Measurements from ENCODE around the gene ATMIN.

The ATMIN gene

GRCh38 chr16:81006813-81007695 is 28.6 kb upstream of the ATMIN start, which contains the start of the genes CENPN and CMC2:
CENPN (plus strand) TSS chr16:81007214; CDS start chr16:81011940, 4,726 bp downstream.
CMC2 (minus strand) TSS chr16:81006885; CDS start chr16:80997394, 9,491 bp downstream.
- DNase-seq: peak; percentile 98

GRCh38 chr16:81008505-81008789 is 27.2 kb upstream of the ATMIN start:
- no peak for DNase-seq

- DNase-seq: no peak
Observed at GRCh38 chr16:81012974-81013373, 22.7 kb upstream of the ATMIN start.

GRCh38 chr16:81014672-81015071 is 21.0 kb upstream of the ATMIN start:
- DNase-seq: no peak

- no peak for DNase-seq
Observed at GRCh38 chr16:81018496-81018895, 17.1 kb upstream of the ATMIN start.

GRCh38 chr16:81026429-81026828 is 9.2 kb upstream of the ATMIN start:
- no peak for DNase-seq

- no peak for DNase-seq
Observed at GRCh38 chr16:81029930-81030604, 5.6 kb upstream of the ATMIN start.

- DNase-seq: peak; percentile 60
Observed at GRCh38 chr16:81035975-81036750, 521 bp downstream of the ATMIN start.

GRCh38 chr16:81036751-81037350 is 1.2 kb downstream of the ATMIN start:
- no peak for DNase-seq

- no peak for DNase-seq
Observed at GRCh38 chr16:81040131-81040530, 4.5 kb downstream of the ATMIN start.

- DNase-seq: no peak
Observed at GRCh38 chr16:81040842-81041241, 5.2 kb downstream of the ATMIN start.

GRCh38 chr16:81041696-81042095 is 6.1 kb downstream of the ATMIN start:
- no peak for DNase-seq

GRCh38 chr16:81042821-81043220 is 7.2 kb downstream of the ATMIN start:
- DNase-seq: no peak

GRCh38 chr16:81053761-81054160 is 18.1 kb downstream of the ATMIN start:
- DNase-seq: no peak

GRCh38 chr16:81060576-81061306 is 25.1 kb downstream of the ATMIN start:
- no peak for DNase-seq

GRCh38 chr16:81061307-81061640 is 25.6 kb downstream of the ATMIN start:
- no peak for DNase-seq

GRCh38 chr16:81061871-81062608 is 26.4 kb downstream of the ATMIN start:
- DNase-seq: no peak

- no peak for DNase-seq
Observed at GRCh38 chr16:81066681-81067080, 31.0 kb downstream of the ATMIN start.

- no peak for DNase-seq
Observed at GRCh38 chr16:81067166-81067565, 31.5 kb downstream of the ATMIN start.

GRCh38 chr16:81069063-81069462 is 33.4 kb downstream of the ATMIN start:
- no peak for DNase-seq

GRCh38 chr16:81070979-81071378 is 35.3 kb downstream of the ATMIN start:
- no peak for DNase-seq

- DNase-seq: no peak
Observed at GRCh38 chr16:81071805-81072204, 36.2 kb downstream of the ATMIN start.

Measured in CD4-positive, alpha-beta T cell treated with Interleukin-12 subunit alpha and Interleukin-12 subunit beta, for 1 hour (primary cell).